H1 (cell line): ENCODE measurements around the gene PDZD8. TPM values are rescaled to one million over a fixed set of nuclear protein-coding genes. Genes with fewer than 3 reads are reported as not detected.

Source experiments
- CTCF ChIA-PET: fragments of 300-600 bp; sonication (Branson Sonifier 250); formaldehyde crosslinking; loops from one replicate; lab custom pipeline; 2021; ENCODE audit not compliant: partially characterized antibody; lab: Charles Lee
- POLR2A ChIA-PET: fragments of 300-600 bp; sonication (Branson Sonifier 250); formaldehyde crosslinking; loops from one replicate; lab custom pipeline; 2021; ENCODE audit warnings: inconsistent platforms; ENCODE audit not compliant: partially characterized antibody; lab: Charles Lee
- DNase-seq, 2 experiments: peaks; one replicate each; pipeline versions ENCODE4 v3.0.0 to v3.0.0-alpha.2; 2010 to 2022; ENCODE audit warnings: low spot score in 2 of 2, low read depth in 1 of 2, mixed read lengths in 1 of 2
- FAIRE-seq: peaks from 2 replicates; lab custom pipeline; 2011; peaks lifted over from hg19 to GRCh38; lab: Jason Lieb, UNC
- H2AFZ ChIP-seq: 2 replicates; pipeline ENCODE4 v1.8.1; 2012; ENCODE audit warnings: low read length, inconsistent platforms
- H2AK5ac ChIP-seq: 2 replicates; pipeline ENCODE4 v1.6.1; 2013; ENCODE audit warnings: low read depth, low read length
- H2BK120ac ChIP-seq: replicated peaks from 2 replicates; pipeline ENCODE3; 2013; ENCODE audit warnings: low read depth, low read length, inconsistent platforms
- H2BK12ac ChIP-seq: 2 replicates; pipeline ENCODE4 v1.6.1; 2013; ENCODE audit warnings: low read depth, low read length
- H2BK15ac ChIP-seq: 2 replicates; pipeline ENCODE4 v1.6.1; 2013; ENCODE audit warnings: low read length
- H2BK20ac ChIP-seq: 2 replicates; pipeline ENCODE4 v1.6.1; 2013; ENCODE audit warnings: low read length
- H2BK5ac ChIP-seq: 2 replicates; pipeline ENCODE4 v1.6.1; 2013; ENCODE audit warnings: low read depth, low read length
- H3K14ac ChIP-seq: 2 replicates; pipeline ENCODE4 v1.6.1; 2013; ENCODE audit warnings: inconsistent platforms; ENCODE audit not compliant: insufficient read length
- H3K18ac ChIP-seq: 2 replicates; pipeline ENCODE4 v1.6.1; 2013; ENCODE audit warnings: low read length; ENCODE audit errors: extremely low read depth
- H3K23ac ChIP-seq: 2 replicates; pipeline ENCODE4 v1.6.1; 2013; ENCODE audit warnings: inconsistent platforms; ENCODE audit not compliant: insufficient read length
- H3K23me2 ChIP-seq: 2 replicates; pipeline ENCODE4 v1.6.1; 2013; ENCODE audit warnings: low read depth, low read length
- H3K27ac ChIP-seq: 2 replicates; pipeline ENCODE4 v1.6.1; 2011; ENCODE audit warnings: low read depth, low read length, inconsistent platforms
- H3K27me3 ChIP-seq, 4 experiments: replicated peaks in 1 of 4; 1 replicate in 1 of 4; 2 replicates in 3 of 4; pipeline versions ENCODE4 v1.6.1 to v1.8.1; 2011 to 2013; ENCODE audit warnings: low read length in 3 of 4, mild to moderate bottlenecking in 3 of 4, inconsistent platforms in 2 of 4, mixed read lengths in 2 of 4, moderate library complexity in 1 of 4; ENCODE audit not compliant: control insufficient read depth in 3 of 4, insufficient read depth in 3 of 4; ENCODE audit errors: extremely low read depth in 1 of 4
- H3K36me3 ChIP-seq, 4 experiments: 2 replicates each; pipeline versions ENCODE4 v1.6.1 to v1.8.1; 2011 to 2013; ENCODE audit warnings: mild to moderate bottlenecking in 4 of 4, low read length in 3 of 4, moderate library complexity in 2 of 4, control low read depth in 1 of 4, inconsistent platforms in 1 of 4; ENCODE audit not compliant: insufficient read depth in 4 of 4, control insufficient read depth in 2 of 4
- H3K4ac ChIP-seq: replicated peaks from 2 replicates; pipeline ENCODE3; 2013; ENCODE audit warnings: low read length, low read depth, mixed read lengths, inconsistent platforms; ENCODE audit not compliant: insufficient read length
- H3K4me1 ChIP-seq, 4 experiments: replicated peaks in 1 of 4; 1 replicate in 1 of 4; 2 replicates in 3 of 4; pipeline versions ENCODE4 v1.6.1 to v1.8.1; 2011 to 2013; ENCODE audit warnings: low read length in 3 of 4, inconsistent platforms in 2 of 4, mixed read lengths in 1 of 4; ENCODE audit not compliant: insufficient read depth in 4 of 4, control insufficient read depth in 3 of 4
- H3K4me2 ChIP-seq, 2 experiments: 2 replicates each; pipeline versions ENCODE4 v1.6.1 to v1.8.1; 2011 to 2013; ENCODE audit warnings: low read depth in 2 of 2, low read length in 2 of 2, control low read depth in 1 of 2, inconsistent platforms in 1 of 2, mild to moderate bottlenecking in 1 of 2; ENCODE audit not compliant: insufficient read depth in 1 of 2
- H3K4me3 ChIP-seq, 4 experiments: fragments of 200-600, 300-600 bp in 1 of 4; sonication (generic), shearing (Covaris generic), sonication (Bioruptor Twin) in 1 of 4; 2 replicates each; pipeline versions ENCODE4 v1.5.1 to v1.8.1; 2011 to 2016; ENCODE audit warnings: low read length in 4 of 4, low read depth in 3 of 4, control low read depth in 2 of 4, inconsistent platforms in 2 of 4, mild to moderate bottlenecking in 2 of 4, mixed read lengths in 1 of 4, moderate library complexity in 1 of 4; ENCODE audit not compliant: insufficient read depth in 2 of 4; ENCODE audit errors: extremely low read depth in 1 of 4
- H3K56ac ChIP-seq: replicated peaks from 2 replicates; pipeline ENCODE3; 2013; ENCODE audit warnings: low read depth, mild to moderate bottlenecking, mixed read lengths, low read length, inconsistent platforms; ENCODE audit not compliant: insufficient read length
- H3K79me1 ChIP-seq: 2 replicates; pipeline ENCODE4 v1.6.1; 2013; ENCODE audit warnings: low read depth, low read length, control low read depth
- H3K79me2 ChIP-seq, 2 experiments: 2 replicates each; pipeline versions ENCODE4 v1.6.1 to v1.8.1; 2012 to 2013; ENCODE audit warnings: low read length in 2 of 2, mild to moderate bottlenecking in 2 of 2, inconsistent platforms in 1 of 2; ENCODE audit not compliant: insufficient read depth in 2 of 2, control insufficient read depth in 1 of 2
- H3K9ac ChIP-seq, 4 experiments: replicated peaks in 1 of 4; 1 replicate in 1 of 4; 2 replicates in 3 of 4; pipeline versions ENCODE4 v1.6.1 to v1.8.1; 2011 to 2013; ENCODE audit warnings: low read depth in 3 of 4, low read length in 3 of 4, control low read depth in 2 of 4, mild to moderate bottlenecking in 2 of 4, moderate library complexity in 2 of 4, inconsistent platforms in 1 of 4; ENCODE audit errors: extremely low read depth in 1 of 4
- H3K9me3 ChIP-seq, 2 experiments: 2 replicates each; pipeline versions ENCODE4 v1.6.1 to v1.8.1; 2012 to 2013; ENCODE audit warnings: mild to moderate bottlenecking in 2 of 2, moderate library complexity in 2 of 2, control low read depth in 1 of 2, inconsistent platforms in 1 of 2, low read depth in 1 of 2, low read length in 1 of 2, mixed read lengths in 1 of 2; ENCODE audit not compliant: insufficient read depth in 2 of 2
- H4K20me1 ChIP-seq, 2 experiments: replicated peaks in 1 of 2; 2 replicates each; pipeline versions ENCODE3 to v1.8.1; 2011 to 2013; ENCODE audit warnings: inconsistent platforms in 2 of 2, low read length in 2 of 2, mild to moderate bottlenecking in 1 of 2; ENCODE audit not compliant: insufficient read depth in 2 of 2, control insufficient read depth in 1 of 2
- H4K5ac ChIP-seq: 2 replicates; pipeline ENCODE4 v1.6.1; 2013; ENCODE audit warnings: low read length, low read depth, mixed read lengths, inconsistent platforms; ENCODE audit not compliant: insufficient read length
- H4K8ac ChIP-seq: 2 replicates; pipeline ENCODE4 v1.8.0; 2013; ENCODE audit warnings: mild to moderate bottlenecking, moderate library complexity, low read length, inconsistent platforms; ENCODE audit not compliant: insufficient read depth; ENCODE audit errors: extremely low read depth
- H4K91ac ChIP-seq: replicated peaks from 2 replicates; pipeline ENCODE3; 2013; ENCODE audit warnings: low read length, mixed read lengths, inconsistent platforms; ENCODE audit not compliant: insufficient read length
- CBX5 ChIP-seq: fragments of 300-800, 300-1000 bp; sonication (generic); IDR thresholded peaks from 2 replicates; pipeline ENCODE4 v1.7.1; 2016; ENCODE audit warnings: antibody characterized with exemption, low read length, low read depth
- JUND ChIP-seq: IDR thresholded peaks from 2 replicates; pipeline ENCODE4 v1.6.1; 2011; ENCODE audit warnings: mild to moderate bottlenecking, improper control_type of control experiment, low read length
- KDM1A ChIP-seq: fragments of 200-600, 300-600 bp; sonication (generic); IDR thresholded peaks from 2 replicates; pipeline ENCODE4 v1.7.1; 2016; ENCODE audit warnings: mild to moderate bottlenecking, low read length, borderline replicate concordance
- NRF1 ChIP-seq: IDR thresholded peaks from 2 replicates; pipeline ENCODE4 v1.6.1; 2011; ENCODE audit warnings: mild to moderate bottlenecking, low read depth, low read length, improper control_type of control experiment
- SP2 ChIP-seq: IDR thresholded peaks from 2 replicates; pipeline ENCODE4 v1.6.1; 2012; ENCODE audit warnings: mild to moderate bottlenecking, low read length, inconsistent platforms
- TAF7 ChIP-seq: optimal IDR thresholded peaks from 2 replicates; pipeline ENCODE3; 2011; ENCODE audit warnings: low read depth, mild to moderate bottlenecking, inconsistent platforms, low read length, moderate library complexity, borderline replicate concordance
- WGBS, 2 experiments: shearing (Covaris generic) in 1 of 2; methylation state at CpG; one replicate each; pipeline versions ENCODE4 v1.1.6 to v1.1.7; 2013 to 2015; ENCODE audit warnings: low lambda C conversion rate in 2 of 2, mixed read lengths in 2 of 2, inconsistent platforms in 1 of 2, low coverage in 1 of 2, missing lambda C conversion rate in 1 of 2; ENCODE audit not compliant: insufficient replicate concordance in 2 of 2, insufficient coverage in 1 of 2, insufficient read length in 1 of 2; ENCODE audit errors: extremely low coverage in 1 of 2, missing lambda C conversion rate in 1 of 2; 5-methylcytosine and 5-hydroxymethylcytosine counted together
- polyA plus RNA-seq, 7 experiments: library from polyadenylated mRNA; depleted of rRNA in 3 of 7; stranded (reverse) in 5 of 7; unstranded in 2 of 7; fragments of >200 nt in 5 of 7; fragments of 200-250 nt in 2 of 7; gene quantifications; 1 replicate in 5 of 7; 2 replicates in 1 of 7; 4 replicates in 1 of 7; pipeline versions ENCODE4 v1.2.1 to v1.2.3, GENCODE V29; 2011 to 2013; ENCODE audit warnings: missing spikeins in 2 of 7, mixed read lengths in 2 of 7
- total RNA-seq: library from RNA; stranded (reverse); fragmentation: NEBNext Ultra II Directional; extraction: Animal tissue kit (Norgen Biotek cat#: 25700); gene quantifications from 2 replicates; pipeline ENCODE4 v1.2.1, GENCODE V29; 2021

PDZD8 gene
- total and polyA plus RNA-seq, 2 of the 8 experiments (the other 6 are each of a cell fraction or from before 2014, with no cell fraction given) = 10.9 to 50.1 TPM

- H4K8ac ChIP-seq = no peak overlapping the region
- CTCF ChIA-PET = interaction anchor here (0.6 to 1.6 kb wide), 4 partner anchors 12 to 167 kb away, joined by 3 to 4 read pairs (median 3); no protein-coding TSS in a partner anchor
- no peak overlapping the region for H3K23ac ChIP-seq
- POLR2A ChIA-PET = interaction anchor here (0.6 kb wide), 1 partner anchor 33 kb away, joined by 3 read pairs; no protein-coding TSS in a partner anchor
- DNase-seq = no peak
- H2BK15ac ChIP-seq = no peak overlapping the region
- no peak overlapping the region for H3K4me2 ChIP-seq
- H2AFZ ChIP-seq = no peak overlapping the region
- H3K18ac ChIP-seq = no peak overlapping the region
- H2AK5ac ChIP-seq = no peak overlapping the region
- no peak overlapping the region for H3K14ac ChIP-seq
- H3K9ac ChIP-seq = no peak overlapping the region
- no peaks in the 10 kb centered on the region for H3K4me1 ChIP-seq
- H3K4ac ChIP-seq = no peak overlapping the region
- H3K56ac ChIP-seq = no peak overlapping the region
- H3K23me2 ChIP-seq = no peaks in the 10 kb centered on the region
- TF ChIP-seq SP2 (no peak), NRF1 (no peak), KDM1A (no peak), CBX5 (no peak), TAF7 (no peak), JUND (no peak)
- H2BK12ac ChIP-seq = no peak overlapping the region
- no peak overlapping the region for H2BK5ac ChIP-seq
- no peaks in the 10 kb centered on the region for H3K79me2 ChIP-seq
- no peaks in the 10 kb centered on the region for H3K36me3 ChIP-seq
- no peak overlapping the region for H3K4me3 ChIP-seq
- H4K91ac ChIP-seq = no peak overlapping the region
- H3K9me3 ChIP-seq = no peaks in the 10 kb centered on the region
- no peaks in the 10 kb centered on the region for H3K27me3 ChIP-seq
- H3K79me1 ChIP-seq = no peaks in the 10 kb centered on the region
- WGBS, 2 experiments = 92% methylated on average over 3 of the region's 3 CpGs; no CpG with 5 or more reads in 1 of the 2 experiments
- no peak for FAIRE-seq
- H2BK120ac ChIP-seq = no peak overlapping the region
- H2BK20ac ChIP-seq = no peak overlapping the region
- H3K27ac ChIP-seq = no peak overlapping the region
- H4K5ac ChIP-seq = no peak overlapping the region
- no peaks in the 10 kb centered on the region for H4K20me1 ChIP-seq
Observed at GRCh38 chr10:117275121-117275520, 100.1 kb downstream of the PDZD8 start.
